Measurements from ENCODE around the gene TRIM8.

GRCh38 chr10:102615361-102615760, 28.9 kb upstream of the TRIM8 start:
- TF ChIP-seq EP300 (IDR thresholded peaks at IDR 0.05): no peak
- TF ChIP-seq, protein P1, sequence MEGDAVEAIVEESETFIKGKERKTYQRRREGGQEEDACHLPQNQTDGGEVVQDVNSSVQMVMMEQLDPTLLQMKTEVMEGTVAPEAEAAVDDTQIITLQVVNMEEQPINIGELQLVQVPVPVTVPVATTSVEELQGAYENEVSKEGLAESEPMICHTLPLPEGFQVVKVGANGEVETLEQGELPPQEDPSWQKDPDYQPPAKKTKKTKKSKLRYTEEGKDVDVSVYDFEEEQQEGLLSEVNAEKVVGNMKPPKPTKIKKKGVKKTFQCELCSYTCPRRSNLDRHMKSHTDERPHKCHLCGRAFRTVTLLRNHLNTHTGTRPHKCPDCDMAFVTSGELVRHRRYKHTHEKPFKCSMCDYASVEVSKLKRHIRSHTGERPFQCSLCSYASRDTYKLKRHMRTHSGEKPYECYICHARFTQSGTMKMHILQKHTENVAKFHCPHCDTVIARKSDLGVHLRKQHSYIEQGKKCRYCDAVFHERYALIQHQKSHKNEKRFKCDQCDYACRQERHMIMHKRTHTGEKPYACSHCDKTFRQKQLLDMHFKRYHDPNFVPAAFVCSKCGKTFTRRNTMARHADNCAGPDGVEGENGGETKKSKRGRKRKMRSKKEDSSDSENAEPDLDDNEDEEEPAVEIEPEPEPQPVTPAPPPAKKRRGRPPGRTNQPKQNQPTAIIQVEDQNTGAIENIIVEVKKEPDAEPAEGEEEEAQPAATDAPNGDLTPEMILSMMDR (IDR thresholded peaks at IDR 0.05): no peak

Data from ovary (tissue), 3 donors.